ENCODE results near the gene ACOX2.

ACOX2 gene

GRCh38 chr3:58532794-58533220 lies 4.2 kb downstream of the ACOX2 start:
- Histone ChIP-seq H3K36me3 (peaks cover 13 to 54% (median 52%) of the 10 kb centered on the region in 3 donors), H3K27ac (no peak overlapping the region), H3K4me3 (no peak overlapping the region), H3K9me3 (no peaks in the 10 kb centered on the region), H3K27me3 (no peaks in the 10 kb centered on the region), H3K4me1 (peaks cover 0 to 30% (median 23%) of the 10 kb centered on the region in 4 donors)
- TF ChIP-seq, protein P1, sequence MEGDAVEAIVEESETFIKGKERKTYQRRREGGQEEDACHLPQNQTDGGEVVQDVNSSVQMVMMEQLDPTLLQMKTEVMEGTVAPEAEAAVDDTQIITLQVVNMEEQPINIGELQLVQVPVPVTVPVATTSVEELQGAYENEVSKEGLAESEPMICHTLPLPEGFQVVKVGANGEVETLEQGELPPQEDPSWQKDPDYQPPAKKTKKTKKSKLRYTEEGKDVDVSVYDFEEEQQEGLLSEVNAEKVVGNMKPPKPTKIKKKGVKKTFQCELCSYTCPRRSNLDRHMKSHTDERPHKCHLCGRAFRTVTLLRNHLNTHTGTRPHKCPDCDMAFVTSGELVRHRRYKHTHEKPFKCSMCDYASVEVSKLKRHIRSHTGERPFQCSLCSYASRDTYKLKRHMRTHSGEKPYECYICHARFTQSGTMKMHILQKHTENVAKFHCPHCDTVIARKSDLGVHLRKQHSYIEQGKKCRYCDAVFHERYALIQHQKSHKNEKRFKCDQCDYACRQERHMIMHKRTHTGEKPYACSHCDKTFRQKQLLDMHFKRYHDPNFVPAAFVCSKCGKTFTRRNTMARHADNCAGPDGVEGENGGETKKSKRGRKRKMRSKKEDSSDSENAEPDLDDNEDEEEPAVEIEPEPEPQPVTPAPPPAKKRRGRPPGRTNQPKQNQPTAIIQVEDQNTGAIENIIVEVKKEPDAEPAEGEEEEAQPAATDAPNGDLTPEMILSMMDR (IDR thresholded peaks at IDR 0.05): peak; percentile 80 to 88
- intact Hi-C loops (cut with DNase I; ENCODE audit: low total_unique reads): no loop called here
- DNase-seq: peak; percentile 60 to 78

DNA sequence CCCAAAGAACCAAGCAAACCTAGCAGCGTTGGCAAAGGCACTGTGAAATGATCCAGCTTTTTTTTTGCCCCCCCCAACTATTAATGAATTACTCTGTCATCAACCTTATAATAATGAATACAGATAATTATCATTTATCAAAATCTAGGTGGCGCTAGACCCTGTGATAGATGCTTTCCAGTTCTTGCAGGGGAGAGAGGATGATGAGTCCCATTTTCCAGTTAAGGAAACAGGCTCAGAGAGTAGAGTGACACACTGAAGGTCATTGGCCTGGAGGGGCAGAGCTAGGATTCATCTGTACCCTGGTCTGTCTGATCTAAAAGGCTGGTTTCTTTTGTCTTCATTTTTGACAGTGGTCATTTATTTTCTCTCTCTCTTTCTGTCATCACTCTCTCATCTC lies 5.0 kb downstream of the ACOX2 start:
- Histone ChIP-seq H3K27me3 (no peaks in the 10 kb centered on the region), H3K36me3 (peaks cover 13 to 60% (median 59%) of the 10 kb centered on the region in 3 donors), H3K27ac (no peak overlapping the region), H3K4me1 (peaks cover 0 to 24% (median 18%) of the 10 kb centered on the region in 4 donors), H3K4me3 (no peak overlapping the region), H3K9me3 (no peaks in the 10 kb centered on the region)
- intact Hi-C loops (cut with DNase I; ENCODE audit: low total_unique reads): no loop called here
- TF ChIP-seq, protein P1 (IDR thresholded peaks at IDR 0.05): no peak
- DNase-seq: no peak

DNA sequence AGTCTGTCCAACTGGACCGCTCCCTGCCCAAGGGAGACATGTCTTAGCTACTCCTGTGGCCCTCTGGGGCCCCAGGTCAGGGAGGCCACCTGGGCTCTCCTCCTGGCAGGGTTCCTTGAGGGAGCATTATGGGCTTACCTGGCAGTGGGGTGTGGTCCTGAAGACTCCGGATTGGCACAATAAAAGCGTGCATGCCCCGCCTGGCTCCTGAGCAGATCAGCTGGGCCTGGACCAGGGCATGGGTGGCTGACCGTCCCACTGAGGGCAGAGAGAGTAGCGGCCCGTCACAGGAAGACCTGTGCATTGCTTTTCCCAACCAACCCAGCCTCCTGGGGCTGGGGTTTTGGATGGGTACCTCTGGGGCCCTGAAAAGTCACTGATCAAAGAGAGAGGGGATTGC lies 5.4 kb downstream of the ACOX2 start:
- Histone ChIP-seq H3K4me3 (no peak overlapping the region), H3K9me3 (no peaks in the 10 kb centered on the region), H3K27me3 (no peaks in the 10 kb centered on the region), H3K36me3 (peaks cover 13 to 64% (median 59%) of the 10 kb centered on the region in 3 donors), H3K4me1 (peaks cover 0 to 20% (median 16%) of the 10 kb centered on the region in 4 donors), H3K27ac (no peak overlapping the region)
- intact Hi-C loops (cut with DNase I; ENCODE audit: low total_unique reads): no loop called here
- TF ChIP-seq, protein P1 (IDR thresholded peaks at IDR 0.05): no peak
- no peak for DNase-seq

DNA sequence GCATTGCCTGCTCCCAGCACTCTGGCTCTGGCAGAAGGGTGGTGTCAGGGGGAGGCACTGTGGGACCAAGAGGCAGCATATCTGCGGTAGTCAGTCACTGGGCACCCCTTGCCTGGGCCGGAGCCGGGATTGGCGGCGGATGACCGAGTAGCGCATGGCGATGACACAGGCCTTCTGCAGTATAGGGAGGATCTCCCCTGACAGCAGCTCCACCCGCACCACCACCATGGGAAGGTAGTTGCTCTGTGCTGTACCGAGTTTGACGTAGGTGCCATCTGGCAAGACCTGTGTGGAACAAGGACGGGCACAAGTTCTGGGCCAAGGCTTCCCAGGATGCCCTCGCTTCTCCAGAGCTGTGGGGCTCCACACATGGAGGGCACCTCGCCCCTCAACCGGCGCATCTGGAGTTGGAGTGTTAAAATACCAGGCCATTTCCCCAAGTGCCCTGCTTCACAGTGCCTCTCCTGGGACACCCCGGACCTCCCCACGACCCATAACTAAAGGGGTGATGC lies 6.6 kb downstream of the ACOX2 start:
- Histone ChIP-seq H3K36me3 (peaks cover 13 to 75% (median 61%) of the 10 kb centered on the region in 3 donors), H3K27me3 (no peaks in the 10 kb centered on the region), H3K4me3 (no peak overlapping the region), H3K9me3 (no peaks in the 10 kb centered on the region), H3K27ac (no peak overlapping the region), H3K4me1 (peaks cover 0 to 8% (median 5%) of the 10 kb centered on the region in 4 donors)
- TF ChIP-seq, protein P1 (IDR thresholded peaks at IDR 0.05): no peak
- DNase-seq: no peak
- intact Hi-C loops (cut with DNase I; ENCODE audit: low total_unique reads): no loop called here

GRCh38 chr3:58529516-58530353 lies 7.3 kb downstream of the ACOX2 start:
- H3K27me3 ChIP-seq: no peaks in the 10 kb centered on the region
- H3K9me3 ChIP-seq: no peaks in the 10 kb centered on the region
- H3K4me1 ChIP-seq: peaks cover 0 to 4% (median 3%) of the 10 kb centered on the region in 4 donors
- no peak for DNase-seq
- no peak overlapping the region for H3K27ac ChIP-seq
- TF ChIP-seq, protein P1 (IDR thresholded peaks at IDR 0.05): no peak
- no peak overlapping the region for H3K4me3 ChIP-seq
- intact Hi-C loops (cut with DNase I; ENCODE audit: low total_unique reads): no loop called here
- peaks cover 15 to 79% (median 62%) of the 10 kb centered on the region in 3 donors for H3K36me3 ChIP-seq

Measured in tibial artery (tissue), 4 donors.